Fibroblast of peridontal ligament (primary cell): ENCODE results near the gene USP40.

Source experiments
- DNase-seq: peaks from one replicate; pipeline ENCODE4 v3.0.0-alpha.2; 2010; ENCODE audit errors: extremely low read depth

USP40 gene

GRCh38 chr2:233444501-233444900 lies 122.1 kb downstream of the USP40 start:
- DNase-seq, result no peak

- peak; percentile 82 for DNase-seq
Observed at GRCh38 chr2:233443511-233444183, 122.9 kb downstream of the USP40 start.

GRCh38 chr2:233442028-233442310 lies 124.6 kb downstream of the USP40 start:
- no peak for DNase-seq

GRCh38 chr2:233441161-233442027 lies 125.2 kb downstream of the USP40 start:
- DNase-seq, result no peak

- no peak for DNase-seq
Observed at GRCh38 chr2:233440714-233441113, 125.9 kb downstream of the USP40 start.

- DNase-seq, result no peak
Observed at GRCh38 chr2:233440314-233440713, 126.3 kb downstream of the USP40 start.

GRCh38 chr2:233439191-233439590 lies 127.4 kb downstream of the USP40 start:
- no peak for DNase-seq

GRCh38 chr2:233438573-233439147 lies 127.9 kb downstream of the USP40 start:
- no peak for DNase-seq

GRCh38 chr2:233437439-233437955 lies 129.1 kb downstream of the USP40 start:
- no peak for DNase-seq

GRCh38 chr2:233436691-233437438 lies 129.7 kb downstream of the USP40 start:
- DNase-seq, result no peak

GRCh38 chr2:233436191-233436581 lies 130.4 kb downstream of the USP40 start:
- no peak for DNase-seq

- no peak for DNase-seq
Observed at GRCh38 chr2:233435436-233436190, 131.0 kb downstream of the USP40 start.

GRCh38 chr2:233434666-233435330 lies 131.8 kb downstream of the USP40 start:
- DNase-seq, result no peak

- DNase-seq, result no peak
Observed at GRCh38 chr2:233433794-233434193, 132.8 kb downstream of the USP40 start.

- no peak for DNase-seq
Observed at GRCh38 chr2:233433029-233433428, 133.6 kb downstream of the USP40 start.

- no peak for DNase-seq
Observed at GRCh38 chr2:233430651-233431050, 135.9 kb downstream of the USP40 start.

- peak; percentile 28 for DNase-seq
Observed at GRCh38 chr2:233430081-233430480, 136.5 kb downstream of the USP40 start.

- DNase-seq, result no peak
Observed at GRCh38 chr2:233429175-233429897, 137.2 kb downstream of the USP40 start.

GRCh38 chr2:233428438-233428837 lies 138.1 kb downstream of the USP40 start:
- DNase-seq, result no peak

- no peak for DNase-seq
Observed at GRCh38 chr2:233428008-233428407, 138.6 kb downstream of the USP40 start.
